Activated CD4-positive, alpha-beta T cell treated with anti-CD3 and anti-CD28 coated beads, Interleukin-2, amount 10 ng/mL, durations not matched to agents 24 days and 14 days (primary cell): ENCODE measurements around the gene VCY1B. TPM values are rescaled to one million over a fixed set of nuclear protein-coding genes. Genes with fewer than 3 reads are reported as not detected.
"Not testable (repeated sequence)": the region's sequence is repeated elsewhere in the genome, so short reads cannot be mapped to it uniquely, and the experiment has no call there.

Source experiments
- DNase-seq: peaks from one replicate; pipeline ENCODE4 v3.0.0; 2022
- H3K27ac Mint-ChIP-seq: one replicate; pipeline ENCODE4 v1.8.0; 2022; ENCODE audit warnings: mild to moderate bottlenecking, mixed read lengths
- H3K27me3 Mint-ChIP-seq: one replicate; pipeline ENCODE4 v1.8.0; 2022; ENCODE audit warnings: mixed read lengths
- H3K36me3 Mint-ChIP-seq: one replicate; pipeline ENCODE4 v1.8.0; 2022; ENCODE audit warnings: low read depth, mild to moderate bottlenecking, mixed read lengths
- H3K4me1 Mint-ChIP-seq: one replicate; pipeline ENCODE4 v1.8.0; 2021; ENCODE audit warnings: mixed read lengths
- H3K4me3 Mint-ChIP-seq: one replicate; pipeline ENCODE4 v1.8.0; 2022; ENCODE audit warnings: mild to moderate bottlenecking, moderate library complexity, mixed read lengths
- H3K9me3 Mint-ChIP-seq: one replicate; pipeline ENCODE4 v1.8.0; 2021; ENCODE audit warnings: mixed read lengths
- intact Hi-C: fragments of 100-400 bp; cut with micrococcal nuclease; formaldehyde crosslinking; loops from one replicate; pipeline ENCODE4 v1.15.1; 2023
- total RNA-seq: library from RNA; stranded (reverse); gene quantifications from 2 replicates; pipeline ENCODE4 v1.2.3, GENCODE V29; 2022

The VCY1B gene
- total RNA-seq: not detected in 2 replicates

DNA sequence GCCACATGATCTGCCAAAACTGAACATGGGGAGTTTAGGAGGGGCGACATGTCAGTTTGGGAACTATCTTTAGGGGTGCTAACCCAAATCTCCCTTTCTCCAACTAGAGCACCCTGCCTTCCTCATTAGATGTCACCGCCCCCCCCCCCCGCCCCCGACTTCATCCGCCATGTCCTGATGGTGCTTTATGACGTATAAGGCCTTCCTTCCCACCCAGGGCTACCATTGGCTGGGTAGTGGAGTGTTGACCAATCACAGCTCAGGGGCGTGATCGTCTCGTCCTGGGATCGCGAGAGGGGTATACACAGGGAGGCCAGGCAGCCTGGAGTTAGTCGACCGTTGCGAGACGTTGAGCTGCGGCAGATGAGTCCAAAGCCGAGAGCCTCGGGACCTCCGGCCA lies at the start of gene VCY1B:
Gene VCY1B, plus strand, starts transcription at position 301 of the 400 bp plus-strand sequence. Its CDS starts 63 bp downstream, at position 364.
- H3K4me1 Mint-ChIP-seq, H3K27me3 Mint-ChIP-seq, H3K36me3 Mint-ChIP-seq, H3K9me3 Mint-ChIP-seq, intact Hi-C loops, DNase-seq, H3K4me3 Mint-ChIP-seq, H3K27ac Mint-ChIP-seq: not testable (repeated sequence)

GRCh38 chrY:14011916-14012315 lies 44.1 kb upstream of the VCY1B start:
- DNase-seq, intact Hi-C loops, H3K27ac Mint-ChIP-seq, H3K27me3 Mint-ChIP-seq, H3K4me3 Mint-ChIP-seq, H3K9me3 Mint-ChIP-seq, H3K4me1 Mint-ChIP-seq, H3K36me3 Mint-ChIP-seq: not testable (repeated sequence)

DNA sequence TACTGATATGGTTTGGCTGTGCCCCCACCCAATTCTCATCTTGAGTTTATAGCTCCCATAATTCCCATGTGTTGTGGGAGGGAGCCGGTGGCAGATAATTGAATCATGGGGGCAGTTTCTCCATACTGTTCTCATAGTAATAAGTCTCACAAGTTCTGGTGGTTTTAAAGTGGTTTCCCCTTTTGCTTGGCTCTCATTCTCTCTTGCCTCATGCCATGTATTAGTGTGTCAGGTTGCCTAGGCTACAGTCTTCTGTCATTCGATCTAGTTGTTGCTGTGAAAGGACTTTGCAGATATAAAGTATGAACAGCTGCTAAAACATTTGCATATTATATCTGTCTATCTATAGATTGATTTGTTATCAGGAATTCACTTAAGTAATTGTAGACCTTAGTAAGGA lies 25.6 kb upstream of the VCY1B start:
- H3K4me1 Mint-ChIP-seq, H3K27me3 Mint-ChIP-seq, H3K4me3 Mint-ChIP-seq, H3K27ac Mint-ChIP-seq, H3K9me3 Mint-ChIP-seq, H3K36me3 Mint-ChIP-seq, intact Hi-C loops, DNase-seq: not testable (repeated sequence)

GRCh38 chrY:14085877-14086276 lies 29.9 kb downstream of the VCY1B start:
- Mint-ChIP-seq H3K4me1 (no peaks in the 10 kb centered on the region), H3K27me3 (no peaks in the 10 kb centered on the region), H3K4me3 (no peak overlapping the region), H3K36me3 (no peaks in the 10 kb centered on the region), H3K27ac (no peak overlapping the region), H3K9me3 (no peaks in the 10 kb centered on the region)
- DNase-seq: no peak
- intact Hi-C loops: no loop called here

Other genes starting within 250 kb of the VCY1B start
- not detected in 2 replicates for gene VCY, start 69.8 kb upstream of the VCY1B start, total RNA-seq